ENCODE measurements around the gene PRRT2.
"Not testable (repeated sequence)": the region's sequence is repeated elsewhere in the genome, so short reads cannot be mapped to it uniquely, and the experiment has no call there.

PRRT2 gene

GRCh38 chr16:29811896-29812665 is at the start of gene PRRT2:
Gene PRRT2, plus strand, starts transcription at chr16:29812193. Its CDS starts 862 bp downstream, at chr16:29813055.
- DNase-seq (ENCODE audit: low spot score), result peak; percentile 70

GRCh38 chr16:29763326-29763725 is 48.7 kb upstream of the PRRT2 start:
- DNase-seq (ENCODE audit: low spot score), result no peak

DNA sequence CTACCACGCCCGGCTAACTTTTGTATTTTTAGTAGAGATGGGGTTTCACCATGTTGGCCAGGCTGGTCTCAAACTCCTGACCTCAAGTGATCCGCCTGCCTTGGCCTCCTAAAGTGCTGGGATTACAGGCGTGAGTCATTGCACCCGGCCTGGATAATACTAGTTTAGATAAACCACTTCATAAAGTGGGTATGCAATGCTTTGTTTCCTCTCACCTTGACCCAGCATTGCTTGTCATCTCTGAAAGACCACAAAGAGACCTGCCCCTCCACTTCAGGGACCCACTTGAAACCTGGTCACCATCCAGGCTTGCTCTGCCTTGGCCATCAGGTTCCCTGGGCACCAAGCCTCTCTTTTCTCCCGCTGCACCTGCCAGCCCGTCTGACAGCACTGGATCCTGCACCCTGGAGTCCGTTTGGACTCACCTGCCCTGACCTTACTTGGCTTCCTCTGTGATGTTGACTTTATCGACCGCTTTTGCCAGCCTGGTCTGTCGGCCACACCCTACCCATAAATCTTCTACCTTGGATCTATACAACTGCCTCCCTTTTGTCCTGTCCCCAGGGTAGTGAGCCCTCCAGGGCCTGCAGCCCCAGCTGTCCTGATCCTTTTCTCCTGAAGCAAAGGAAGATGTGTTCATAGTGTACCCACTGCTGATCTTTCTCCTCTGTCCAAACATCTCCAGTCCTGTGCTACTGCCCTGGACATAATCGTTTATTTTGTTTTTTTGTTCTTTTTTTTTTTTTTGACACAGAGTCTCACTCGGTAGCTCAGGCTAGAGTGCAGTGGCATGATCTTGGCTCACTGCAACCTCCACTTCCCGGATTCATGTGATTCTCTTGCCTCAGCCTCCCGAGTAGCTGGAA is 46.6 kb upstream of the PRRT2 start:
- no peak for DNase-seq (ENCODE audit: low spot score)

GRCh38 chr16:29766571-29766970 is 45.4 kb upstream of the PRRT2 start:
- DNase-seq (ENCODE audit: low spot score), result no peak

GRCh38 chr16:29767062-29767461 is 44.9 kb upstream of the PRRT2 start:
- no peak for DNase-seq (ENCODE audit: low spot score)

DNA sequence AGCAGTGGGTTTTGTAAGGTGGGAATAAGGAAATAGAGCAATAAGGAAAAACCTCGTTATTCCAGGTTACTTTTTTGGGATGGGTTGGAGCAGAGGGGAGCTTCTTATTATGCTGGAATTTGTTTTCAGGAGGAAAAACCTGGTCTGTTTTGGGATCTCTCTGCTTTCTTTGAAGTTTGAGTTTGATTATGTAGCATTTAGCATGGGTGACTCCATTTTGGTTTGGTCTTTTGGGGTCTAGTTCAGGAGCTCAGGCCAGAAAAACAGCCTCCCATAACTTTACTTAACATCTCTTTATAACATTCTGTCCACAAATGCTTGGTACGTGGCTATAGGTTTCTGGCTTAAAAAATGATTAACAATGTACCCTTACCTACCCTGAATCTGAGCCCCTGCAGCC is 42.5 kb upstream of the PRRT2 start:
- DNase-seq (ENCODE audit: low spot score), result no peak

- no peak for DNase-seq (ENCODE audit: low spot score)
Measured at GRCh38 chr16:29770250-29770929, 41.6 kb upstream of the PRRT2 start.

DNA sequence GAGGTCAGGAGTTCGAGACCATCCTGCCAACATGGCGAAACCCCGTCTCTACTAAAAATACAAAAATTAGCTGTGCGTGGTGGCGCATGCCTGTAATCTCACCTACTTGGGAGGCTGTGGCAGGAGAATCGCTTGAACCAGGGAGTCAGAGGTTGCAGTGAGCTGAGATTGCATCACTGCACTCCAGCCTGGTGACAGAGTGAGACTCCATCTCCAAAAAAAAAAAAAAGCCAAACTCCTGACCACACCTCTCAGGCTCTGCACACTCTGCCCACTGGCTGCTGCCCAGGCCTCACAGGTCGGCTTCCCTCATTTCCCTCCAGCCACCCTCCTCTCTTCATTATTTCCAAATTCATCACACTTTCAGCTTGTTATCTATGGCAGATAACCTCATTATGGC is 39.7 kb upstream of the PRRT2 start:
- not testable (repeated sequence) for DNase-seq (ENCODE audit: low spot score)

DNA sequence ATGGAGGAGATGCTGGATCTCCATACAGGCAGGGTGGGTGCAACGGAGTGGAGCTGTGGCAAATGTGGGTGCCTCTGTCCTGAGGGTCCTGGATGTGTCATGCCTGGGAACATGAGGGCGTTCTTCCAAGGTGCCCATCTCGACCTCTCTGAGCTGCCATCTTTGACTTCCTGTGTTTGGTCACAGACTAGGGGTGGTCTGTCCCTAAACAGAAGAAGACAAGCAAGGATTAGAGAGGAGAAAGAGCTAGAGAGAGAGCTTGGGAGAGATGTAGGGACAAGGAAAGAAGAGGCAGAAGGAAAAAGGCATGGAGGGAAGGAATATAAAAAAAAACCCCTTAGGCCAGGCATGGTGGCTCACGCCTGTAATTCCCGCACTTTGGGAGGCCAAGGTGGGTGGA is 37.3 kb upstream of the PRRT2 start:
- no peak for DNase-seq (ENCODE audit: low spot score)

GRCh38 chr16:29775742-29776408 is 36.1 kb upstream of the PRRT2 start:
- DNase-seq (ENCODE audit: low spot score), result no peak

DNA sequence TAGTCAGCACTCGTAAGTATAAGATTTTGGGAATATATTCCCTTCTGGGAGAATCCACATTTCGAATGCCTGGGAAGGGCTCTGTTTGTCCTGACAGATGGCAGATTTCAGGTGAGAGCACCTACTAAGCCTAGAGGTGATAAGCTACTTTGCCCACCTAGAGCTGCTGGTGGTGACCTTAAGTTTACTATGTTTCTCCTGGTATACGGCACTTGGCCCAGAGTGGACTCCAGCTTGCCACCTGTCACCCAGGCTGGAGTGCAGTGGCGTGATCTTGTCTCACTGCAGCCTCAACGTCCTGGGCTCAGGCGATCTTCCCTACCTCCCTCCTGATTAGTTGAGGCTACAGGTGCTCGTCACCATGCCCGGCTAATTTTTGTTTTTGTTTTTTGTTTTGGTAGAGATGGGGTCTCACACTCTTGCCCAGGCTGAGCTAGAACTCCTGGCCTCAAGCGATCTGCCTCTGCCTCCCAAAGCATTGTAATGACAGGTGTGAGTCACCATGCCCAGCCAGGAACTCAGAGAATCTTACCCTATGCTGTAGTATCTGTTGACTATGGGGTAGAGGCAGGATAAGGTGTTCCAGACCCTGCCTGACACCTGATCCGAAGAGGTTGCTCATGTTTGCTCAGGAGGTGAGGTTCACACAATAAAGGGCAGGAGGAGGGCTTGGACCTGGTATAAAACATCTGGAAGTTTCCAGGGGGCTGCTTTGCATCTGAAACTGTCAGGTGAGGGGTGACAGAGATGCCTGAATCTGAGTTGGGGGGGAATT is 34.2 kb upstream of the PRRT2 start, which contains the start of gene ZG16:
Gene ZG16 (plus strand): TSS at position 681 of the 775 bp plus-strand sequence. CDS start 1,011 bp downstream, outside the sequence.
- DNase-seq (ENCODE audit: low spot score), result no peak

DNA sequence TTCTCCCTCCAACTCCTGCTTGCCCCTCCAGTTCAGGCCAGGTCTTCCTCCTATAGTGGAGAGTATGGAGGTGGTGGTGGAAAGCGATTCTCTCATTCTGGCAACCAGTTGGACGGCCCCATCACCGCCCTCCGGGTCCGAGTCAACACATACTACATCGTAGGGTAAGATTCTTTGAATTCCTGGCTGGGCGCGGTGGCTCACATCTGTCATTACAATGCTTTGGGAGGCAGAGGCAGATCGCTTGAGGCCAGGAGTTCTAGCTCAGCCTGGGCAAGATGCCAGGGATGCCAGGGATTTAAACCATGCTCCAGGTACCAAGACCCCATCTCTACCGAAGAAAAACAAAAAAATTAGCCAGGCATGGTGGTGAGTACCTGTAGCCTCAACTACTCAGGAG is 32.5 kb upstream of the PRRT2 start:
- DNase-seq (ENCODE audit: low spot score), result no peak

DNA sequence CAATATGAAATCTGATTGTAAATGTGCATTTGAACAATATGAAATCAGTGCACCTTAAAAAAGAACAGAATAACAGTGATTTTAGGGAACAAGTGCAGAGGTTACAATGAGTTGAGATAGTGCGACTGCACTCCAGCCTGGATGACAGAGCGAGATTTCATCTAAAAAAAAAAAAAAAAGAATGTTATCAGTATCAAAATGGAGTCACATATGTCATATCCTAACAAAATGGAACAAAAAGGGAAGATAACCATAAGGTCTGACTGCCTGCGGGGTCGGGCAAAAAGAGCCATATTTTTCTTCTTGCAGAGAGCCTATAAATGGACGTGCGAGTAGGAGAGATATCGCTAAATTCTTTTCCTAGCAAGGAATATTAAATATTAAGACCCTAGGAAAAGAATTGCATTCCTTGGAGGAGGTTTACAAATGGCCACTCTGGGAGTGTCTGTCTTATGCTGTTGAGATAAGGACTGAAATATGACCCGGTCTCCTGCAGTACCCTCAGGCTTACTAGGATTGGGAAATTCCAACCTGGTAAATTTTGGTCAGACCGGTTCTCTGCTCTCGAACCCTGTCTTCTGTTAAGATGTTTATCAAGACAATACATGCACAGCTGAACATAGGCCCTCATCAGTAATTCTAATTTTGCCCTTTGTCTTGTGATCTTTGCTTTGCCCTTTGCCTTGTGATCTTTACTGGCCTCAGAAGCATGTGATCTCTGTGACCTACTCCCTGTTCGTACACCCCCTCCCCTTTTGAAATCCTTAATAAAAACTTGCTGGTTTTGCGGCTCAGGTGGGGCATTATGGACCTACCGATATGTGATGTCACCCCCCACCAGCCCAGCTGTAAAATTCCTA is 28.7 kb upstream of the PRRT2 start:
- DNase-seq (ENCODE audit: low spot score), result not testable (repeated sequence)

DNA sequence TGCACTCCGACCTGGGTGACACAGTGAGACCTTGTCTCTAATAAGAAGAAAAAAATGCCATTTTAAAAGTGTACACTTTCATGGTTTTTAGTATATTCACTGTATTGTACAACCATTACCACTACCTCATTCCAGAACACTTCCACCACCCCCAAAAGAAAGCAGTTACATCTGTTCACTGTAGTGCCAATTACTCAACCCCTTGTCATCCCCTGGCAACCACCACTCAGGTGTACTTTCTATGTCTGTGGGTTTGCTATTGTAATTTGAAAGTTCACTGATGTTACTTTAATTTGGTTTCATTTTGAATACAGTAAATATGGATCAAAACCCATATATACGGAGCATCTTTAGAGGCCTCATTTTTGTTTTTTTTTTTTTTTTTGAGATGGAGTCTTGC is 27.8 kb upstream of the PRRT2 start:
- no peak for DNase-seq (ENCODE audit: low spot score)

- DNase-seq (ENCODE audit: low spot score), result no peak
Measured at GRCh38 chr16:29784901-29785500, 27.0 kb upstream of the PRRT2 start.

- DNase-seq (ENCODE audit: low spot score), result not testable (repeated sequence)
Measured at GRCh38 chr16:29787155-29787554, 24.8 kb upstream of the PRRT2 start.

GRCh38 chr16:29789775-29790182 is 22.2 kb upstream of the PRRT2 start:
- DNase-seq (ENCODE audit: low spot score), result no peak

DNA sequence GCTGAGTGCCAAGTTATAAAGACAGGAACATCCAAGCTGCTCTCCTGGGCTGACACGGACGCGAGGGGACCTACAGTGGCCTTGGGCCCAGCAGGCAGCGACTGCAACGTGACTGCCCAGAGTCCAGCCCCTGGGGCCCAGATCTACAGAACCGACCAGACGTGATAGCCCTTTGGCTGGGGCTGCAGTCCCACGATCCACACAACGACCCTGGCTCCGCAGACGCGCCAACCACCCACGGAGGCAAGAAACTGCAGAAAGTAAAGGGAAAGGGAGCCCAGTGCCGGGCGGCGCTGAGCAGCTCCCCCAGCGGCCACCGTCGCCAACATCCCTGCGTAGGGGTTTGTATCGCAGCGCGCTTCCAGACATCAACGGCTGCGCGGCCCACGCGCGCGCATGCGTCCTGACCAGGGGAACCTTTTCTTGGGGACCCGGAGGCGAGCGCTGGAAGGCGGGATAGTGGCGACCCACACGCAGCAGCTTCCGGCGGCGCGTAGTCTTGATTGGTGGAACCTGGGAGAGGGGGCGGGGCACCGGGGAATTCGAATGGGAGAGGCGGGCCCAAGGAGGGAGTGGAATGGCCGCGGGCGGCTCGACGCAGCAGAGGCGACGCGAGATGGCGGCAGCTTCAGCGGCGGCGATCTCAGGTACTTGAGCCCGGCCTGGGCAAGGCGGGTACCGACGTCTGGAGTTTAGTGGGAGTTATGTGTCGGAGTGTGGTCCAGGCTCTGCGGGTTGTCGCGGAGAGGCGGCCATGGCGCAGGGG is 21.6 kb upstream of the PRRT2 start, which contains the start of gene KIF22:
Gene KIF22 (plus strand): TSS at position 569 of the 766 bp plus-strand sequence. CDS start 9 bp downstream, at position 578.
- DNase-seq (ENCODE audit: low spot score), result peak; percentile 99
